ENCODE measurements around the gene VIM. TPM values are rescaled to one million over a fixed set of nuclear protein-coding genes. Genes with fewer than 3 reads are reported as not detected.

Gene VIM
- total and polyA plus RNA-seq, 10 of the 15 experiments (the other 5 are each of a cell fraction or from before 2014, with no cell fraction given) = 44.2 to 287 (median 188) TPM

DNA sequence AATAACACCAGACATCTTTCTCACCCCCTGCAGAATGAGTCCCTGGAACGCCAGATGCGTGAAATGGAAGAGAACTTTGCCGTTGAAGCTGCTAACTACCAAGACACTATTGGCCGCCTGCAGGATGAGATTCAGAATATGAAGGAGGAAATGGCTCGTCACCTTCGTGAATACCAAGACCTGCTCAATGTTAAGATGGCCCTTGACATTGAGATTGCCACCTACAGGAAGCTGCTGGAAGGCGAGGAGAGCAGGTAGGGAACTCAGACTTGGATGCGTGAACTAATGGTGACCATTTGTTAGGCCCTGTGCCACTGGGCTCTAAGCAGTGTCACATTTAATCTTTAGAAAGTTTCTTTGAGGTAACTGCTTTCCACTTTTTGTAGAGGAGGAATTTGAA is 7.1 kb downstream of the VIM start:
- Histone ChIP-seq H2AFZ (ENCODE audit: control insufficient read depth, low read depth, low read length) (no peak overlapping the region), H4K20me1 (ENCODE audit: control insufficient read depth, insufficient read depth) (no peaks in the 10 kb centered on the region), H3K4me2 (ENCODE audit: control insufficient read depth, insufficient read depth) (no peak overlapping the region), H3K4me3 (no peak overlapping the region), H3K36me3 (ENCODE audit: control insufficient read depth in 2 of 2, insufficient read depth in 2 of 2, low read length in 1 of 2) (peaks cover 7% of the 10 kb centered on the region in 2 experiments; a peak in 3 of 4 replicates), H3K9me3 (replicated peaks; ENCODE audit: control insufficient read depth, insufficient read depth, low read length) (no peaks in the 10 kb centered on the region; the same call in 2 of the 3 replicates), H3K9ac (ENCODE audit: control insufficient read depth, insufficient read depth, low read length) (no peak overlapping the region), H3K27ac (ENCODE audit: control insufficient read depth, insufficient read depth) (no peak overlapping the region), H3K4me1 (ENCODE audit: control insufficient read depth, insufficient read depth, low read length) (peaks cover 11% of the 10 kb centered on the region; the same call in 1 of the 2 replicates), H3K27me3 (replicated peaks in 1 of 2; ENCODE audit: control insufficient read depth in 2 of 2, insufficient read depth in 2 of 2, low read length in 1 of 2) (no peaks in the 10 kb centered on the region; a peak in 1 of 4 replicates), H3K79me2 (ENCODE audit: control insufficient read depth, insufficient read depth, low read length) (no peaks in the 10 kb centered on the region)
- ChIA-PET CTCF (no interaction called here), SMC1A (ENCODE audit: uncharacterized antibody, unreplicated experiment) (interaction anchor here (0.7 to 1.1 kb wide), 2 partner anchors 8 to 22 kb away, joined by 3 read pairs; no protein-coding TSS in a partner anchor), POLR2A (interaction anchor here (0.6 kb wide), 1 partner anchor 18 kb away, joined by 3 read pairs; no protein-coding TSS in a partner anchor), RAD21 (ENCODE audit: unreplicated experiment) (no interaction called here)
- BruUV-seq (replicated peaks) = no TSS peak
- FAIRE-seq (no peak), ATAC-seq (no peak), DNase-seq (ENCODE audit: low read depth, low spot score) (no peak)
- in situ Hi-C loops (cut with MboI) (no loop called here), intact Hi-C loops (cut with micrococcal nuclease; ENCODE audit: unreplicated experiment) (loop anchor here (10.0 kb wide), 1 partner anchor 650 kb away; no protein-coding TSS in a partner anchor)
- TF ChIP-seq, protein P1, sequence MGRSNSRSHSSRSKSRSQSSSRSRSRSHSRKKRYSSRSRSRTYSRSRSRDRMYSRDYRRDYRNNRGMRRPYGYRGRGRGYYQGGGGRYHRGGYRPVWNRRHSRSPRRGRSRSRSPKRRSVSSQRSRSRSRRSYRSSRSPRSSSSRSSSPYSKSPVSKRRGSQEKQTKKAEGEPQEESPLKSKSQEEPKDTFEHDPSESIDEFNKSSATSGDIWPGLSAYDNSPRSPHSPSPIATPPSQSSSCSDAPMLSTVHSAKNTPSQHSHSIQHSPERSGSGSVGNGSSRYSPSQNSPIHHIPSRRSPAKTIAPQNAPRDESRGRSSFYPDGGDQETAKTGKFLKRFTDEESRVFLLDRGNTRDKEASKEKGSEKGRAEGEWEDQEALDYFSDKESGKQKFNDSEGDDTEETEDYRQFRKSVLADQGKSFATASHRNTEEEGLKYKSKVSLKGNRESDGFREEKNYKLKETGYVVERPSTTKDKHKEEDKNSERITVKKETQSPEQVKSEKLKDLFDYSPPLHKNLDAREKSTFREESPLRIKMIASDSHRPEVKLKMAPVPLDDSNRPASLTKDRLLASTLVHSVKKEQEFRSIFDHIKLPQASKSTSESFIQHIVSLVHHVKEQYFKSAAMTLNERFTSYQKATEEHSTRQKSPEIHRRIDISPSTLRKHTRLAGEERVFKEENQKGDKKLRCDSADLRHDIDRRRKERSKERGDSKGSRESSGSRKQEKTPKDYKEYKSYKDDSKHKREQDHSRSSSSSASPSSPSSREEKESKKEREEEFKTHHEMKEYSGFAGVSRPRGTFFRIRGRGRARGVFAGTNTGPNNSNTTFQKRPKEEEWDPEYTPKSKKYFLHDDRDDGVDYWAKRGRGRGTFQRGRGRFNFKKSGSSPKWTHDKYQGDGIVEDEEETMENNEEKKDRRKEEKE (IDR thresholded peaks at IDR 0.05) = no peak
- TF ChIP-seq BACH1 (IDR thresholded peaks at IDR 0.05; ENCODE audit: borderline replicate concordance) = no peak
- TF ChIP-seq CHD4 (IDR thresholded peaks at IDR 0.05) = no peak
- TF ChIP-seq RELA (IDR thresholded peaks at IDR 0.05; ENCODE audit: borderline replicate concordance, partially characterized antibody) = no peak
- no peak for TF ChIP-seq EP300 (IDR thresholded peaks at IDR 0.05; ENCODE audit: borderline replicate concordance in 1 of 2, control insufficient read depth in 1 of 2, low read depth in 2 of 2, low read length in 2 of 2)
- no peak for TF ChIP-seq BRCA1 (IDR thresholded peaks at IDR 0.05; ENCODE audit: low read depth, low read length)
- TF ChIP-seq, protein P2, sequence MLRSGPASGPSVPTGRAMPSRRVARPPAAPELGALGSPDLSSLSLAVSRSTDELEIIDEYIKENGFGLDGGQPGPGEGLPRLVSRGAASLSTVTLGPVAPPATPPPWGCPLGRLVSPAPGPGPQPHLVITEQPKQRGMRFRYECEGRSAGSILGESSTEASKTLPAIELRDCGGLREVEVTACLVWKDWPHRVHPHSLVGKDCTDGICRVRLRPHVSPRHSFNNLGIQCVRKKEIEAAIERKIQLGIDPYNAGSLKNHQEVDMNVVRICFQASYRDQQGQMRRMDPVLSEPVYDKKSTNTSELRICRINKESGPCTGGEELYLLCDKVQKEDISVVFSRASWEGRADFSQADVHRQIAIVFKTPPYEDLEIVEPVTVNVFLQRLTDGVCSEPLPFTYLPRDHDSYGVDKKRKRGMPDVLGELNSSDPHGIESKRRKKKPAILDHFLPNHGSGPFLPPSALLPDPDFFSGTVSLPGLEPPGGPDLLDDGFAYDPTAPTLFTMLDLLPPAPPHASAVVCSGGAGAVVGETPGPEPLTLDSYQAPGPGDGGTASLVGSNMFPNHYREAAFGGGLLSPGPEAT (IDR thresholded peaks at IDR 0.05; ENCODE audit: low read depth) = no peak
- TF ChIP-seq TBL1XR1 (IDR thresholded peaks at IDR 0.05; ENCODE audit: low read depth, low read length) = no peak
- TF ChIP-seq, protein P3, sequence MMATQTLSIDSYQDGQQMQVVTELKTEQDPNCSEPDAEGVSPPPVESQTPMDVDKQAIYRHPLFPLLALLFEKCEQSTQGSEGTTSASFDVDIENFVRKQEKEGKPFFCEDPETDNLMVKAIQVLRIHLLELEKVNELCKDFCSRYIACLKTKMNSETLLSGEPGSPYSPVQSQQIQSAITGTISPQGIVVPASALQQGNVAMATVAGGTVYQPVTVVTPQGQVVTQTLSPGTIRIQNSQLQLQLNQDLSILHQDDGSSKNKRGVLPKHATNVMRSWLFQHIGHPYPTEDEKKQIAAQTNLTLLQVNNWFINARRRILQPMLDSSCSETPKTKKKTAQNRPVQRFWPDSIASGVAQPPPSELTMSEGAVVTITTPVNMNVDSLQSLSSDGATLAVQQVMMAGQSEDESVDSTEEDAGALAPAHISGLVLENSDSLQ (IDR thresholded peaks at IDR 0.05) = no peak
- no peak for TF ChIP-seq HDAC2 (IDR thresholded peaks at IDR 0.05)
- 80% methylated on average over 8 of the region's 8 CpGs for WGBS (ENCODE audit: insufficient coverage, insufficient replicate concordance, low lambda C conversion rate, missing lambda C conversion rate)
